Measurements from ENCODE around the gene OTP. TPM values are rescaled to one million over a fixed set of nuclear protein-coding genes. Genes with fewer than 3 reads are reported as not detected.
A peak's percentile ranks its signal among the peaks of the same experiment; 100 is the strongest.

OTP gene
- total RNA-seq, 2 experiments from 2014 or later: not detected

- Histone ChIP-seq H3K4me3 (ENCODE audit: low read length) (no peak overlapping the region), H3K4me1 (ENCODE audit: insufficient read depth, low read length) (peaks cover 5% of the 10 kb centered on the region), H3K36me3 (ENCODE audit: insufficient read depth, low read length) (no peaks in the 10 kb centered on the region), H3K27ac (ENCODE audit: low read depth in 1 of 2, low read length in 2 of 2) (no peak overlapping the region), H3K27me3 (ENCODE audit: control insufficient read depth in 1 of 2, insufficient read depth in 2 of 2, low read length in 2 of 2) (peaks cover 35 to 46% of the 10 kb centered on the region in 2 experiments), H3K9me3 (ENCODE audit: control insufficient read depth in 1 of 2, insufficient read depth in 1 of 2, low read length in 2 of 2) (peaks cover 0 to 4% of the 10 kb centered on the region in 2 experiments)
- Mint-ChIP-seq H3K36me3 (ENCODE audit: low read depth) (no peaks in the 10 kb centered on the region), H3K9me3 (no peaks in the 10 kb centered on the region), H3K27ac (no peak overlapping the region), H3K27me3 (peaks cover 96% of the 10 kb centered on the region), H3K4me3 (no peak overlapping the region), H3K4me1 (ENCODE audit: low read depth) (peaks cover 5% of the 10 kb centered on the region)
- intact Hi-C loops (cut with DNase I, micrococcal nuclease): loop anchor here in 1 of 2 experiments (5.0 kb wide), 1 partner anchor 128 kb away; the partner anchor contains the start of gene TBCA
- DNase-seq (no peak), ATAC-seq (ENCODE audit: poor library complexity) (no peak)
- no peak for TF ChIP-seq CTCF (IDR thresholded peaks at IDR 0.05)
- ChIA-PET POLR2A (no interaction called here), CTCF (no interaction called here)
Measured at GRCh38 chr5:77649776-77650175, 11.3 kb upstream of the OTP start.

GRCh38 chr5:77645995-77646639 lies 7.6 kb upstream of the OTP start:
- peaks cover 58 to 76% of the 10 kb centered on the region in 2 experiments for H3K27me3 ChIP-seq (ENCODE audit: control insufficient read depth in 1 of 2, insufficient read depth in 2 of 2, low read length in 2 of 2)
- no peaks in the 10 kb centered on the region for H3K36me3 ChIP-seq (ENCODE audit: insufficient read depth, low read length)
- ChIA-PET CTCF (no interaction called here), POLR2A (no interaction called here)
- no peak overlapping the region for H3K4me3 ChIP-seq (ENCODE audit: low read length)
- no peak overlapping the region for H3K27ac Mint-ChIP-seq
- no peak overlapping the region for H3K4me3 Mint-ChIP-seq
- H3K27ac ChIP-seq (ENCODE audit: low read depth in 1 of 2, low read length in 2 of 2): no peak overlapping the region
- H3K9me3 ChIP-seq (ENCODE audit: control insufficient read depth in 1 of 2, insufficient read depth in 1 of 2, low read length in 2 of 2): peaks cover 17 to 32% of the 10 kb centered on the region in 2 experiments
- intact Hi-C loops (cut with DNase I, micrococcal nuclease): loop anchor here in 1 of 2 experiments (5.0 kb wide), 1 partner anchor 131 kb away; the partner anchor contains the start of gene TBCA
- peaks cover under 1% of the 10 kb centered on the region for H3K9me3 Mint-ChIP-seq
- H3K36me3 Mint-ChIP-seq (ENCODE audit: low read depth): no peaks in the 10 kb centered on the region
- H3K4me1 ChIP-seq (ENCODE audit: insufficient read depth, low read length): peaks cover 19% of the 10 kb centered on the region
- no peak for TF ChIP-seq CTCF (IDR thresholded peaks at IDR 0.05)
- ATAC-seq (ENCODE audit: poor library complexity): no peak
- DNase-seq: no peak
- peaks cover 97% of the 10 kb centered on the region for H3K27me3 Mint-ChIP-seq
- H3K4me1 Mint-ChIP-seq (ENCODE audit: low read depth): peaks cover 21% of the 10 kb centered on the region

GRCh38 chr5:77645158-77645994 lies 6.9 kb upstream of the OTP start:
- no peak for TF ChIP-seq CTCF (IDR thresholded peaks at IDR 0.05)
- peak overlapping the region; percentile 34 for H3K4me3 ChIP-seq (ENCODE audit: low read length)
- H3K27me3 Mint-ChIP-seq: peaks cover 97% of the 10 kb centered on the region
- intact Hi-C loops (cut with DNase I, micrococcal nuclease): loop anchor here in 1 of 2 experiments (5.0 kb wide), 1 partner anchor 132 kb away; the partner anchor contains the start of gene TBCA
- no peak overlapping the region for H3K27ac Mint-ChIP-seq
- no peak overlapping the region for H3K27ac ChIP-seq (ENCODE audit: low read depth in 1 of 2, low read length in 2 of 2)
- H3K4me1 ChIP-seq (ENCODE audit: insufficient read depth, low read length): peaks cover 21% of the 10 kb centered on the region
- H3K4me3 Mint-ChIP-seq: peak overlapping the region; percentile 71
- DNase-seq (peak in 5 of 14 experiments; percentile 24 to 71 (median 44)), ATAC-seq (ENCODE audit: poor library complexity) (peak; percentile 68)
- no peaks in the 10 kb centered on the region for H3K36me3 Mint-ChIP-seq (ENCODE audit: low read depth)
- peaks cover 17 to 39% of the 10 kb centered on the region in 2 experiments for H3K9me3 ChIP-seq (ENCODE audit: control insufficient read depth in 1 of 2, insufficient read depth in 1 of 2, low read length in 2 of 2)
- H3K9me3 Mint-ChIP-seq: peaks cover 2% of the 10 kb centered on the region
- ChIA-PET POLR2A (no interaction called here), CTCF (no interaction called here)
- no peaks in the 10 kb centered on the region for H3K36me3 ChIP-seq (ENCODE audit: insufficient read depth, low read length)
- H3K27me3 ChIP-seq (ENCODE audit: control insufficient read depth in 1 of 2, insufficient read depth in 2 of 2, low read length in 2 of 2): peaks cover 66 to 78% of the 10 kb centered on the region in 2 experiments
- peaks cover 25% of the 10 kb centered on the region for H3K4me1 Mint-ChIP-seq (ENCODE audit: low read depth)

Measured in CD4-positive, alpha-beta T cell (primary cell).